DND-41 (cell line): ENCODE data around the gene ATP2A3.

Source experiments
- CTCF ChIP-seq: IDR thresholded peaks from 2 replicates; pipeline ENCODE4 v1.5.1; 2012; ENCODE audit warnings: borderline replicate concordance, low read length, moderate library complexity, mild to moderate bottlenecking; ENCODE audit not compliant: poor library complexity, severe bottlenecking; ENCODE audit errors: extremely low read depth
- EZH2 ChIP-seq: IDR thresholded peaks from 3 replicates; pipeline ENCODE4 v1.6.1; 2012; ENCODE audit warnings: borderline replicate concordance, low read depth, mild to moderate bottlenecking, moderate library complexity, low read length, inconsistent platforms; ENCODE audit not compliant: severe bottlenecking

GRCh38 chr17:3982541-3983017, 18.3 kb upstream of the ATP2A3 start:
- TF ChIP-seq CTCF (no peak), EZH2 (no peak)
